Astrocyte (in vitro differentiated cells and primary cell): ENCODE measurements around the gene CDX1. TPM values are rescaled to one million over a fixed set of nuclear protein-coding genes. Genes with fewer than 3 reads are reported as not detected.

Experiments
- DNase-seq: peaks from one replicate; pipeline ENCODE4 v3.0.0-alpha.2; 2010; ENCODE audit warnings: low read depth
- FAIRE-seq: peaks from 2 replicates; lab custom pipeline; 2011; peaks lifted over from hg19 to GRCh38; lab: Jason Lieb, UNC
- H2AFZ ChIP-seq: 2 replicates; pipeline ENCODE4 v1.6.0; 2012; ENCODE audit warnings: low read depth, low read length, inconsistent platforms
- H3K27ac ChIP-seq: 2 replicates; pipeline ENCODE4 v1.5.1; 2011; ENCODE audit warnings: low read depth, low read length, inconsistent platforms
- H3K27me3 ChIP-seq: 2 replicates; pipeline ENCODE4 v1.6.0; 2011; ENCODE audit warnings: low read length, inconsistent platforms; ENCODE audit not compliant: insufficient read depth
- H3K36me3 ChIP-seq: 2 replicates; pipeline ENCODE4 v1.5.1; 2011; ENCODE audit warnings: low read length, inconsistent platforms; ENCODE audit not compliant: insufficient read depth
- H3K4me1 ChIP-seq: 2 replicates; pipeline ENCODE4 v1.5.1; 2011; ENCODE audit warnings: low read length, inconsistent platforms; ENCODE audit not compliant: insufficient read depth
- H3K4me2 ChIP-seq: 2 replicates; pipeline ENCODE4 v1.6.0; 2012; ENCODE audit warnings: low read length, inconsistent platforms
- H3K4me3 ChIP-seq: 2 replicates; pipeline ENCODE4 v1.5.1; 2011; ENCODE audit warnings: low read depth, mild to moderate bottlenecking, low read length, inconsistent platforms; ENCODE audit not compliant: insufficient read depth
- H3K79me2 ChIP-seq: 2 replicates; pipeline ENCODE4 v1.6.0; 2012; ENCODE audit warnings: mild to moderate bottlenecking, low read length, inconsistent platforms; ENCODE audit not compliant: insufficient read depth
- H3K9ac ChIP-seq: 2 replicates; pipeline ENCODE4 v1.6.0; 2012; ENCODE audit warnings: mild to moderate bottlenecking, low read length, inconsistent platforms
- H3K9me3 ChIP-seq: 2 replicates; pipeline ENCODE4 v1.5.1; 2012; ENCODE audit warnings: low read depth, mild to moderate bottlenecking, low read length, inconsistent platforms; ENCODE audit not compliant: insufficient read depth
- H4K20me1 ChIP-seq: 2 replicates; pipeline ENCODE4 v1.6.0; 2012; ENCODE audit warnings: low read length, inconsistent platforms; ENCODE audit not compliant: insufficient read depth
- H3K27ac Mint-ChIP-seq: one replicate; pipeline ENCODE4 v1.8.0; 2021; ENCODE audit warnings: mild to moderate bottlenecking, mixed read lengths; ENCODE audit not compliant: unreplicated experiment
- H3K27me3 Mint-ChIP-seq: one replicate; pipeline ENCODE4 v1.8.0; 2021; ENCODE audit warnings: low read depth, mixed read lengths; ENCODE audit not compliant: unreplicated experiment
- H3K36me3 Mint-ChIP-seq: one replicate; pipeline ENCODE4 v1.8.0; 2021; ENCODE audit warnings: low read depth, mixed read lengths; ENCODE audit not compliant: unreplicated experiment
- H3K4me1 Mint-ChIP-seq: one replicate; pipeline ENCODE4 v1.8.0; 2021; ENCODE audit warnings: low read depth, mixed read lengths; ENCODE audit not compliant: unreplicated experiment
- H3K4me3 Mint-ChIP-seq: one replicate; pipeline ENCODE4 v1.8.0; 2021; ENCODE audit warnings: mild to moderate bottlenecking, moderate library complexity, mixed read lengths; ENCODE audit not compliant: unreplicated experiment
- H3K9me3 Mint-ChIP-seq: one replicate; pipeline ENCODE4 v1.8.0; 2021; ENCODE audit warnings: mild to moderate bottlenecking, mixed read lengths; ENCODE audit not compliant: unreplicated experiment
- EZH2 ChIP-seq: IDR thresholded peaks from 2 replicates; pipeline ENCODE4 v1.6.1; 2012; ENCODE audit warnings: mild to moderate bottlenecking, low read length, inconsistent platforms; ENCODE audit not compliant: insufficient read depth
- total RNA-seq: library from RNA; stranded (reverse); gene quantifications from 2 replicates; pipeline ENCODE4 v1.2.1, GENCODE V29; 2021
- TF ChIP-seq, protein P1 (sequence below): IDR thresholded peaks from 2 replicates; pipeline ENCODE4 v1.5.1; 2011; ENCODE audit warnings: low read depth, mild to moderate bottlenecking, inconsistent platforms, low read length, moderate library complexity; ENCODE audit not compliant: insufficient read depth

CDX1 gene
- total RNA-seq, 1 donor from 2014 or later: not detected

DNA sequence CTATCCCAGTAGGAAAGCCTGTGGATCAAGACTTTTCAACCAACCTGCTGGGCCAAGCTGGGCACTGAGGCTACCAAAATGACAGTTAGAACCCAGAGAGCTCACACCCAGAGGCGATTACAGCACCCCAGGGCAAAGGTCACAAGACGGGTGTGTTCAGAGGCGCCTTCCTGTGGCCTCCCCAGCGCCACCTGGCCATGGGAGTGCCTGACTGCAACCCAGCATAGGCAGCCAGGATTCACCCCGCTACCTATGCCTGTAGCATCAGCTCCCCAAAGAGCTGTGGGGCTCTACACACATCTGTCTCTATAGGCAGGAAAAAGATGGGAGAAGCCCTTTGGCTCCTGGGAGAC lies 44.4 kb upstream of the CDX1 start:
- TF ChIP-seq, protein P1, sequence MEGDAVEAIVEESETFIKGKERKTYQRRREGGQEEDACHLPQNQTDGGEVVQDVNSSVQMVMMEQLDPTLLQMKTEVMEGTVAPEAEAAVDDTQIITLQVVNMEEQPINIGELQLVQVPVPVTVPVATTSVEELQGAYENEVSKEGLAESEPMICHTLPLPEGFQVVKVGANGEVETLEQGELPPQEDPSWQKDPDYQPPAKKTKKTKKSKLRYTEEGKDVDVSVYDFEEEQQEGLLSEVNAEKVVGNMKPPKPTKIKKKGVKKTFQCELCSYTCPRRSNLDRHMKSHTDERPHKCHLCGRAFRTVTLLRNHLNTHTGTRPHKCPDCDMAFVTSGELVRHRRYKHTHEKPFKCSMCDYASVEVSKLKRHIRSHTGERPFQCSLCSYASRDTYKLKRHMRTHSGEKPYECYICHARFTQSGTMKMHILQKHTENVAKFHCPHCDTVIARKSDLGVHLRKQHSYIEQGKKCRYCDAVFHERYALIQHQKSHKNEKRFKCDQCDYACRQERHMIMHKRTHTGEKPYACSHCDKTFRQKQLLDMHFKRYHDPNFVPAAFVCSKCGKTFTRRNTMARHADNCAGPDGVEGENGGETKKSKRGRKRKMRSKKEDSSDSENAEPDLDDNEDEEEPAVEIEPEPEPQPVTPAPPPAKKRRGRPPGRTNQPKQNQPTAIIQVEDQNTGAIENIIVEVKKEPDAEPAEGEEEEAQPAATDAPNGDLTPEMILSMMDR: no peak
- TF ChIP-seq EZH2: no peak
- no peak overlapping the region for H2AFZ ChIP-seq
- H3K4me3 Mint-ChIP-seq: no peak overlapping the region
- H3K36me3 ChIP-seq: peaks cover 40% of the 10 kb centered on the region
- DNase-seq: no peak
- no peaks in the 10 kb centered on the region for H3K79me2 ChIP-seq
- no peaks in the 10 kb centered on the region for H3K4me1 ChIP-seq
- no peak overlapping the region for H3K4me2 ChIP-seq
- no peaks in the 10 kb centered on the region for H3K9me3 Mint-ChIP-seq
- H3K27ac Mint-ChIP-seq: no peak overlapping the region
- H3K36me3 Mint-ChIP-seq: peaks cover 42% of the 10 kb centered on the region
- no peaks in the 10 kb centered on the region for H3K9me3 ChIP-seq
- no peaks in the 10 kb centered on the region for H3K27me3 ChIP-seq
- no peaks in the 10 kb centered on the region for H4K20me1 ChIP-seq
- H3K27ac ChIP-seq: no peak overlapping the region
- FAIRE-seq: no peak
- no peak overlapping the region for H3K4me3 ChIP-seq
- H3K9ac ChIP-seq: no peak overlapping the region
- H3K27me3 Mint-ChIP-seq: peaks cover 2% of the 10 kb centered on the region
- H3K4me1 Mint-ChIP-seq: no peaks in the 10 kb centered on the region

DNA sequence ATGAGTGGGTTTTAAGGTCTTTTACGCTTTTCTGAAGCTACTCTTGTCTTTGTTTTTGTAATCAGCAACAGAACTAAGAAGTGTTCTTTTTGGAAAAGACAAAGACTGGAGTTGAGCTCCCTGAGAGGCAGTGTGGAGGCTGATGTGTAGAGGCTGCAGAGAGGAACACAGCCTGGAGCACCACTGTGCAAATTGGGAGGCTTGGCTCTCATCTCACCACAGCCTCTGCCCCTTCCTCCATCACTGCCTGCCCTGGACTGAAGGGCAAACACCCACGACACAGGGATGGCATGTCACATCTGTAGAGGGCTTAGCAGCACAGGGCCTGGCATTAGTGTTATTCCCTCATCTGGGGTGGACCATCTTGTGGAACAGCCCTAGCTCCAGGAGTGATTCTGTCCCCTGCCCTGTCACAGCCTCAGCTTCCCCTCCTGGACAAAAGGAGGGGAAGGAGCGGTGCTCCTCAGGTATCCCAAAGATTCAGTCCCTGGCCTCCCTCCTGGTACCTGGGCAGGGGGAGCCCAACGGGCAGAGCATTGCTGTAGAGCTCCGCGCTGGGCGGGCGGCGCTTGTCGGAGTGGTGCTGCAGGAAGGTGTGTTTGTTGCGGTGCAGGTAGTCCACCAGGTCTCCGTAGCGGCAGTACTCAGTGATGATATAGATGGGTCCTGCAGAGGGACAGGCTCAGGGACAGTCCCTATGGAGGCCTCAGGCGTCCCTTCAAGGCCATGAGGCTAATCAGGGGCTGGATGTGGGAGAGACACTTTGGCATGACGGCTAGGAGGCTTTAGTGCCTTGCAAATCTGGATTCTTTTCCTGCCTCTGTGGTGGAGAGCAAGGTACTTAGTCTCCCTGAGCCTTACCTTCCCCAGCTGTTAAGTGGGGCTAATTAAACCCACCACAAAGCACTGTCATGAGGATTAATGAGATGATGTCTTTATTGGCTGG lies 43.8 kb upstream of the CDX1 start:
- no peaks in the 10 kb centered on the region for H3K4me1 ChIP-seq
- no peak overlapping the region for H3K4me3 ChIP-seq
- Mint-ChIP-seq H3K4me3 (no peak overlapping the region), H3K27ac (no peak overlapping the region), H3K4me1 (no peaks in the 10 kb centered on the region), H3K9me3 (peaks cover under 1% of the 10 kb centered on the region), H3K27me3 (peaks cover 2% of the 10 kb centered on the region), H3K36me3 (peaks cover 45% of the 10 kb centered on the region)
- DNase-seq (no peak), FAIRE-seq (no peak)
- no peak overlapping the region for H3K9ac ChIP-seq
- no peak for TF ChIP-seq EZH2
- TF ChIP-seq, protein P1: no peak
- no peaks in the 10 kb centered on the region for H3K9me3 ChIP-seq
- no peaks in the 10 kb centered on the region for H4K20me1 ChIP-seq
- H3K4me2 ChIP-seq: no peak overlapping the region
- H2AFZ ChIP-seq: no peak overlapping the region
- H3K79me2 ChIP-seq: no peaks in the 10 kb centered on the region
- H3K27ac ChIP-seq: no peak overlapping the region
- H3K36me3 ChIP-seq: peaks cover 40% of the 10 kb centered on the region
- H3K27me3 ChIP-seq: no peaks in the 10 kb centered on the region

DNA sequence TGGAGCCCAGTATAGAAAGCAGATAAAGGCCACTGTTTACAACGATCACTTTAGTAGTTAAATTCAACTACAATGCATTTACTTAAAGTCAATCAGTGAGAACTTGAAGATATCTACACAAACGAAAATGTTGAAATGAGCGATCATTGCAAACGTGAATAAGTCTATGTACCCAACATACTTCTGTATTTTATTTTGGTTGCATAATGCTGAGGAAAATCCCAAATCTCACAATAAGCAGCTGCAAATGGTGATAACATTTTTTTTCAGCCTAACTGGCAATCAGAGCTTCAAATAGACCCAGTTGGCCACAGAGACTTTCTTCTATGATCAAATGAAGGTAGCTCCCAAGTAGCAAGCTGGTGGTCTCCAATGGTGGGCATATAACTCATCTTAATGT lies 43.0 kb upstream of the CDX1 start:
- H2AFZ ChIP-seq: no peak overlapping the region
- H3K27me3 ChIP-seq: no peaks in the 10 kb centered on the region
- TF ChIP-seq, protein P1: no peak
- Mint-ChIP-seq H3K36me3 (peaks cover 50% of the 10 kb centered on the region), H3K27me3 (peaks cover 2% of the 10 kb centered on the region), H3K4me1 (peaks cover 2% of the 10 kb centered on the region), H3K27ac (no peak overlapping the region), H3K9me3 (peaks cover 2% of the 10 kb centered on the region), H3K4me3 (no peak overlapping the region)
- H3K4me3 ChIP-seq: no peak overlapping the region
- peaks cover 34% of the 10 kb centered on the region for H3K36me3 ChIP-seq
- H3K9me3 ChIP-seq: no peaks in the 10 kb centered on the region
- H3K9ac ChIP-seq: no peak overlapping the region
- no peak overlapping the region for H3K4me2 ChIP-seq
- DNase-seq (no peak), FAIRE-seq (no peak)
- H3K4me1 ChIP-seq: no peaks in the 10 kb centered on the region
- no peak overlapping the region for H3K27ac ChIP-seq
- no peaks in the 10 kb centered on the region for H4K20me1 ChIP-seq
- no peaks in the 10 kb centered on the region for H3K79me2 ChIP-seq
